Endothelial cell of umbilical vein (primary cell): ENCODE measurements around the gene ZNF101. TPM values are rescaled to one million over a fixed set of nuclear protein-coding genes. Genes with fewer than 3 reads are reported as not detected.

Source experiments
- BruUV-seq: library from RNA; stranded (reverse); fragments of 400-500 nt; replicated peaks from 2 replicates; lab custom pipeline; 2021; lab: Mats Ljungman, UMichigan
- CTCF ChIA-PET: fragments of 300-600, 350-600 bp; sonication (Branson Sonifier 250); formaldehyde crosslinking; loops from one replicate; lab custom pipeline; 2021; ENCODE audit warnings: antibody characterized with exemption, inconsistent platforms; lab: Charles Lee
- POLR2A ChIA-PET: fragments of 300-600, 350-600 bp; sonication (Branson Sonifier 250); formaldehyde crosslinking; loops from one replicate; lab custom pipeline; 2021; ENCODE audit warnings: antibody characterized with exemption, inconsistent platforms; lab: Charles Lee
- DNase-seq: peaks from one replicate; pipeline ENCODE4 v3.0.0-alpha.2; 2011; ENCODE audit warnings: low read depth, low spot score
- FAIRE-seq: peaks from 2 replicates; lab custom pipeline; 2011; peaks lifted over from hg19 to GRCh38; lab: Jason Lieb, UNC
- H2AFZ ChIP-seq: 2 replicates; pipeline ENCODE4 v1.6.0; 2012; ENCODE audit warnings: low read depth, low read length, control low read depth, inconsistent platforms
- H3K27ac ChIP-seq: 2 replicates; pipeline ENCODE4 v1.5.1; 2011; ENCODE audit warnings: low read depth, mild to moderate bottlenecking, control low read depth, low read length, moderate library complexity; ENCODE audit not compliant: insufficient read depth
- H3K27me3 ChIP-seq, 2 experiments: 2 replicates each; pipeline versions ENCODE4 v1.6.0 to v1.6.1; 2011; ENCODE audit warnings: low read length in 2 of 2, mixed read lengths in 1 of 2; ENCODE audit not compliant: control insufficient read depth in 2 of 2, insufficient read depth in 2 of 2
- H3K36me3 ChIP-seq, 2 experiments: 2 replicates in 1 of 2; 3 replicates in 1 of 2; pipeline ENCODE4 v1.5.1; 2011; ENCODE audit warnings: low read length in 2 of 2, mild to moderate bottlenecking in 1 of 2, moderate library complexity in 1 of 2; ENCODE audit not compliant: control insufficient read depth in 2 of 2, insufficient read depth in 2 of 2; ENCODE audit errors: extremely low read depth in 1 of 2
- H3K4me1 ChIP-seq: 3 replicates; pipeline ENCODE4 v1.5.1; 2011; ENCODE audit warnings: mild to moderate bottlenecking, low read length; ENCODE audit not compliant: control insufficient read depth, insufficient read depth; ENCODE audit errors: extremely low read depth
- H3K4me2 ChIP-seq: 2 replicates; pipeline ENCODE4 v1.6.1; 2011; ENCODE audit warnings: low read length, control low read depth, mixed read lengths; ENCODE audit not compliant: insufficient read depth
- H3K4me3 ChIP-seq, 3 experiments: fragments of 200-600 bp in 1 of 3; sonication (generic), shearing (Covaris generic) in 1 of 3; replicated peaks in 1 of 3; 2 replicates each; pipeline ENCODE4 v1.5.1; 2011 to 2016; ENCODE audit warnings: control low read depth in 3 of 3, low read length in 3 of 3, mild to moderate bottlenecking in 2 of 3, inconsistent platforms in 1 of 3, low read depth in 1 of 3, moderate library complexity in 1 of 3; ENCODE audit not compliant: insufficient read depth in 1 of 3
- H3K79me2 ChIP-seq: 2 replicates; pipeline ENCODE4 v1.6.0; 2012; ENCODE audit warnings: low read length, inconsistent platforms; ENCODE audit not compliant: control insufficient read depth, insufficient read depth
- H3K9ac ChIP-seq: replicated peaks from 2 replicates; pipeline ENCODE3; 2011; ENCODE audit warnings: low read length, control low read depth; ENCODE audit not compliant: insufficient read depth; ENCODE audit errors: extremely low read depth
- H3K9me1 ChIP-seq: replicated peaks from 3 replicates; pipeline ENCODE4 v1.6.0; 2011; ENCODE audit warnings: mild to moderate bottlenecking, low read length; ENCODE audit not compliant: control insufficient read depth, insufficient read depth; ENCODE audit errors: extremely low read depth
- H3K9me3 ChIP-seq: replicated peaks from 2 replicates; pipeline ENCODE4 v1.5.1; 2012; ENCODE audit warnings: low read length, inconsistent platforms; ENCODE audit not compliant: control insufficient read depth, insufficient read depth
- H4K20me1 ChIP-seq: replicated peaks from 2 replicates; pipeline ENCODE3; 2011; ENCODE audit warnings: mild to moderate bottlenecking, low read length; ENCODE audit not compliant: control insufficient read depth, insufficient read depth; ENCODE audit errors: extremely low read depth
- CTCF ChIP-seq, 2 donors: IDR thresholded peaks; 1 replicate in 1 of 2; 2 replicates in 1 of 2; pipeline ENCODE4 v1.5.1; 2011; ENCODE audit warnings: low read length in 2 of 2, mild to moderate bottlenecking in 2 of 2, moderate library complexity in 2 of 2, control low read depth in 1 of 2, inconsistent platforms in 1 of 2, low read depth in 1 of 2; ENCODE audit not compliant: insufficient read depth in 1 of 2; ENCODE audit errors: extremely low read depth in 1 of 2
- EZH2 ChIP-seq: IDR thresholded peaks from 2 replicates; pipeline ENCODE4 v1.6.1; 2012; ENCODE audit warnings: borderline replicate concordance, low read depth, mild to moderate bottlenecking, moderate library complexity, low read length, inconsistent platforms; ENCODE audit not compliant: severe bottlenecking
- FOS ChIP-seq: IDR thresholded peaks from 2 replicates; pipeline ENCODE4 v1.6.1; 2011; ENCODE audit warnings: mild to moderate bottlenecking, low read length, moderate library complexity, borderline replicate concordance; ENCODE audit not compliant: insufficient read depth
- GATA2 ChIP-seq: IDR thresholded peaks from 2 replicates; pipeline ENCODE4 v1.7.0; 2011; ENCODE audit warnings: low read depth, mild to moderate bottlenecking, moderate library complexity, mixed read lengths, low read length; ENCODE audit not compliant: insufficient read length, insufficient read depth
- JUN ChIP-seq: IDR thresholded peaks from 2 replicates; pipeline ENCODE4 v1.6.1; 2011; ENCODE audit warnings: borderline replicate concordance, low read depth; ENCODE audit not compliant: insufficient read length, insufficient read depth
- MAX ChIP-seq: IDR thresholded peaks from 2 replicates; pipeline ENCODE4 v1.6.1; 2011; ENCODE audit not compliant: insufficient read depth, insufficient read length
- MYC ChIP-seq: IDR thresholded peaks from one replicate; pipeline ENCODE4 v1.6.1; 2011; ENCODE audit warnings: mild to moderate bottlenecking, low read depth, low read length
- POLR2A ChIP-seq: IDR thresholded peaks from 2 replicates; pipeline ENCODE4 v1.6.1; 2012; ENCODE audit warnings: low read depth, mild to moderate bottlenecking, control low read depth, low read length
- POLR2AphosphoS5 ChIP-seq: IDR thresholded peaks from 2 replicates; pipeline ENCODE4 v1.6.1; 2012; ENCODE audit warnings: low read depth, mild to moderate bottlenecking, control low read depth, low read length, moderate library complexity; ENCODE audit not compliant: insufficient read depth
- dilution Hi-C: fragments of 300-500 bp; cut with MboI; formaldehyde crosslinking; loops from one replicate; pipeline ENCODE4 v1.15.0; 2019; ENCODE audit warnings: low sequenced_read_pairs; ENCODE audit not compliant: extremely low pct_ligation_motif_present
- intact Hi-C: fragments of 100-400 bp; cut with micrococcal nuclease; formaldehyde crosslinking; loops from one replicate; pipeline ENCODE4 v1.10.0; 2022
- polyA plus RNA-seq, 4 experiments: library from polyadenylated mRNA; depleted of rRNA in 3 of 4; stranded (reverse) in 3 of 4; unstranded in 1 of 4; fragments of >200 nt; gene quantifications; 2 replicates each; pipeline versions ENCODE4 v1.2.1 to v1.2.3, GENCODE V29; 2011 to 2012; ENCODE audit warnings: missing spikeins in 1 of 4
- total RNA-seq: library from RNA; stranded (reverse); gene quantifications from 2 replicates; pipeline ENCODE4 v1.2.3, GENCODE V29; 2021

The ZNF101 gene
- total and polyA plus RNA-seq, 2 donors (not counting 3 experiments of a cell fraction or from before 2014, with no cell fraction given): 2.8 to 12.8 TPM

GRCh38 chr19:19657397-19657783, 11.2 kb upstream of the ZNF101 start:
- no peak overlapping the region for H3K4me2 ChIP-seq
- H2AFZ ChIP-seq: no peak overlapping the region
- DNase-seq (no peak), FAIRE-seq (no peak)
- no peaks in the 10 kb centered on the region for H3K4me1 ChIP-seq
- no peaks in the 10 kb centered on the region for H4K20me1 ChIP-seq
- no peaks in the 10 kb centered on the region for H3K9me1 ChIP-seq
- POLR2A ChIA-PET: no interaction called here
- CTCF ChIA-PET: interaction anchor here (1.3 kb wide), 1 partner anchor 11 kb away, joined by 3 read pairs; no protein-coding TSS in a partner anchor
- H3K79me2 ChIP-seq: peaks cover 15% of the 10 kb centered on the region
- H3K9me3 ChIP-seq: no peaks in the 10 kb centered on the region
- dilution Hi-C loops: no loop called here
- peaks cover 14 to 59% of the 10 kb centered on the region in 2 experiments for H3K36me3 ChIP-seq
- BruUV-seq: no TSS peak
- no peak overlapping the region for H3K4me3 ChIP-seq
- no peaks in the 10 kb centered on the region for H3K27me3 ChIP-seq
- no peak overlapping the region for H3K9ac ChIP-seq
- H3K27ac ChIP-seq: no peak overlapping the region
- intact Hi-C loops: no loop called here
- no peak for TF ChIP-seq EZH2
- no peak for TF ChIP-seq CTCF (IDR thresholded peaks at IDR 0.05; ENCODE audit: extremely low read depth in 1 of 2, insufficient read depth in 1 of 2, low read depth in 1 of 2, low read length in 2 of 2)
- no peak for TF ChIP-seq POLR2A
- no peak for TF ChIP-seq POLR2AphosphoS5
- TF ChIP-seq MAX: no peak
- no peak for TF ChIP-seq GATA2
- no peak for TF ChIP-seq JUN
- TF ChIP-seq MYC: no peak
- TF ChIP-seq FOS: no peak
